GM21423 (cell line): ENCODE measurements around the gene TAB2.

ENCODE experiments used
- ATAC-seq: cut with Tn5 transposase; IDR thresholded peaks from one replicate; pipeline ENCODE4 v1.9.1; 2021; ENCODE audit warnings: mild to moderate bottlenecking, moderate library complexity; ENCODE audit not compliant: unreplicated experiment

Gene TAB2

DNA sequence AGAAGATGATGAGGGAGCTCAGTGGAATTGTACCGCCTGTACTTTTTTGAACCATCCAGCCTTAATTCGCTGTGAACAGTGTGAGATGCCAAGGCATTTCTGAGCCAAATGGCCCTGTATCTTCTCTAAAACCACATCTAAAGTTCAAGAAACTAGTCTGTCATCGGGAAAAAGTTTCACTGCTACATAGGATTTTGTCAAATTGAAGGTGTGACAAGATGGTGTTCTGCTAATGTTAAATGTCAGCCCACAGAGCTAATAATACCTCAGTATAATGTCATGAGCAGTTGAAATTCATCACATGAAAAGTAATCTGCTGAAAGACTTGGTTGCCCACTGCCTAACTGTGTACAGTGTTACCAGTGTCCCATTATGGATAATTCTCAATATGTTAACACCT is 92.1 kb downstream of the TAB2 start:
- no peak for ATAC-seq

- ATAC-seq, result no peak
Observed at GRCh38 chr6:149410557-149410956, 93.0 kb downstream of the TAB2 start.

- ATAC-seq, result no peak
Observed at GRCh38 chr6:149414009-149414408, 96.5 kb downstream of the TAB2 start.

DNA sequence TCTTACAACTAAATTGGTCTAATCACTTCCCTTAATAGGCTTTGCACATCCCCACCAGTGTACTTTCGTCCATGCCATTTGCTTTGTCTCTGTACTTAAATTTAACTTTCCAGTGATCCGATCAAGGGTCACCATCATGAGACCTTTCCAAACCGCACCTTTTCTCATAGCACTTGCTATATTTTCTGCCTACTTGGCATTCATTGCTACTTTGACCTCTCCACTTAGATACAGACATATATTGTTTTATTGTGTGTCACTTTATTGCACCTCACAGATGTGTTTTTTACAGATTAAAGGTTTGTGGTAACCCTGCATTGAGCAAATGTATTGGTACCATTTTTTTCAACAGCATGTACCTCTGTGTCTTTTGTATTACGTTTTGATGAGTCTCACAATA is 97.3 kb downstream of the TAB2 start:
- ATAC-seq, result no peak

GRCh38 chr6:149419696-149420404 is 102.3 kb downstream of the TAB2 start:
- no peak for ATAC-seq

- ATAC-seq, result no peak
Observed at GRCh38 chr6:149421132-149421531, 103.6 kb downstream of the TAB2 start.

- ATAC-seq, result no peak
Observed at GRCh38 chr6:149422581-149422980, 105.1 kb downstream of the TAB2 start.

DNA sequence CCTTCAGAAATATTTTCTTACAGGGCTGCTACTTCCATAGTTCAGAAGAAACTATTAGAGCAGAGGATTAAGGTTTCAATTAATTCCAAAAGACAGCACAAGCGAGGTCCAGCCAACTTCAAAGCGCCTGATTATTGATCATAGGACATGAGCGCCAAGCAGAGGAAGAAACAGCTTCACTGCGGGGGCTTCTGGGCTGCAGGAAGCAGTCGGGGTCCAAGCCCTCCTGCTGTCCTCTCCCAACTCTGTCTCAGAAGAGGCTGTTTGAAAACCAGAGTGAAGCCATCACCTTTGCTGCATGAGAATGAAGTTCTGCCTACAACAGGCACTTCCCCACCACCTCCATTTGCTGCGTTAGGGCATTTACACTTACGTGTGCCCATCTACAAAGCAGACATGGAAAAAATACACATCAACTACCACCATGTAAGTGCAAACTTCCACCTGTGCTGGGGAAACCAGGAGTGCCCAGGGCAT is 106.5 kb downstream of the TAB2 start:
- no peak for ATAC-seq

DNA sequence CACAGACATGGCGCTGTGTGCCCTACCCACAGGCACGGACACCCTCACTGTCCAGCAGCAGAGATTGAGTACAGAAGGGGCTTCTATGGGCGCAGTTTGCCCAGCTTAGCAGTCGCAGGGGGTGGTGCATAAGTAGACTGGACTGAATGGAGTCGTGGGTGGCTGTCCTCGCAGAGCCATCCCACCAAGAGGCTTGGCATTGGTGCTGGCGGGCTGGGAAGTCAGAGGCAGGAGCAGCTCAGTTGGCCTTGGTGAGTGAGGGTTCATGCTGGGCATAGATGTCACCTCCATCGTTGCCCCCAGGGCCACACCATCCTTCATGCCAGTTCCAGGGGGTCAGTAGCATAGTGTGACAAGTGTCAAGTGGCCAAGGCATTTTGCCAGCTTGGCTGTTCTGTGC is 107.7 kb downstream of the TAB2 start:
- no peak for ATAC-seq

DNA sequence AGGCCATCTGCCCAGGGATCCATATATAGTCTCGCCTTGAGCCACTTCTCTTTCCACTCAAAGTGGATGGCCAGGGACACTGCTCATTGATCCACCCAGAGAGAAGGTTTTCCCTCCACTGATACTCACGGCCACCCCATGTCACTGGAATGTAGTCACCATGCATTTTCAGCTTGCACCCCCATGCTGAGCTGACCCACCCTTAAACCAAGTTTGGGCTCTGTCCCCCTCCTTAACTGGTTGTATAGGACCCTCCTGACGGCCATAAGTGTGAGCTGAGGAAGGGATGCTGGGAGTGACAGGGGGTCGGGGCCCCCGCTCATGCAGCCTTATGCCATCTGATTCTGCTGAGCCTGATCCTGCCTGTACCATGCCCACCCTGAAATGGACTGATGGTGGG is 108.2 kb downstream of the TAB2 start:
- no peak for ATAC-seq

DNA sequence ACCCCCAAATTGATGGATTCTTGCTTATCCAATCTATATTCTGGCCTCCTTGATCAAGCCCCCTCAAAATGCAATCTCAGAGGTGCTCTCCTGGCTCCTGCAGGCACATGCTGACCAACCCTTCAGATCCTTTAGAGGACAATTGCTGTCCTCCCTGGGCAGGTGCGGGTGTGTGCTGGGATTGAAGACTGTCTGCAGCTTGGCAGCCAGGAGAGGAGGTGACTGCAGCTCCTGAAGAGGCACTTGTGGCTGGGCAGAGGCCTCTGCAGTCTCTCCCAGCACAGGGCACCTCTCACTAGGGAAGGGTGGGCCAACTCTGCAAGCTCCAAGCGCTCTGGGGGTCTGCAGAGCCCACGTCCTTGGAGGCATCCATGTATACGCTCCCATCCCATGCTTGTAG is 111.1 kb downstream of the TAB2 start:
- no peak for ATAC-seq

- ATAC-seq, result no peak
Observed at GRCh38 chr6:149429427-149430360, 112.2 kb downstream of the TAB2 start.

DNA sequence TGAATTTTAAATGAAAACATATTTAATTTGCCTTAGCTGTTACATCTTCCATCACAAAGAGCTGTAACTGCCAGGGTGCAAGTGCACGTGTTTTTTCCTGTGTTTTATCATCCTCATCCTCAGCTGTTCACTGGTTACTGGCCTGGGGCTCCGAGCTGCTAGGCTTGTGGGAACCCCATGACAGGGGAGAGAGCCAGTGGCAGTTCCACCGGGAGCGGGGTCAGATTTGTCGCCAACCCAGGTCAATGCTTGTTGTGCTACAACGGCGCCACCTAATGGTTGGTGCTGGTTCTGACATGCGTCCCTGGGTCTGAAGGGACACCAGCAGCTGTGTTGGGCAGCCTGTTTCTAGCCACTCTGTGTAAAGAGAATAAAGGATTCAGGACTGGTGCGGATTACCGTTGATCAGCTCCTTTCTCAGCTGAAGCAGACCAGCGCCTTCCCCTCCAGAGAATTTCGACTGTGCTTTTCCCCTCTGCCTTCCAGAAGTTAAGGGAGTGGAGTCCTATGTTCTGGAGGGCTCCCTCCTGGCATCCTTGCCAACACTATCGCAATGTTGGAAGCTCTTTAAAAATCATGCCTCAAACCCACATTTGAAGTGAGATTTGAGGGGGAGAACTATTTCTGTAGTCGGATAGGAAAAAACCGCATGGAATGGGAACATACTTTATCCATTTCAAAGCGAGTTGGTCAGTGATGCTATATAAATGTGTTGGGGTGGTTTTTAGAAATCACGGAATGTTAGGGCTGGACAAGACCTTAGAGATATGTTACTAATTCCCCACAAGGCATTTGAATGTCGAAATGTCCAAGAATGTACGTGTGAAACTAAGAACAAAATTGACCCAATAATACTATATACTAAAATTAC is 114.6 kb downstream of the TAB2 start:
- peak; percentile 90 for ATAC-seq

DNA sequence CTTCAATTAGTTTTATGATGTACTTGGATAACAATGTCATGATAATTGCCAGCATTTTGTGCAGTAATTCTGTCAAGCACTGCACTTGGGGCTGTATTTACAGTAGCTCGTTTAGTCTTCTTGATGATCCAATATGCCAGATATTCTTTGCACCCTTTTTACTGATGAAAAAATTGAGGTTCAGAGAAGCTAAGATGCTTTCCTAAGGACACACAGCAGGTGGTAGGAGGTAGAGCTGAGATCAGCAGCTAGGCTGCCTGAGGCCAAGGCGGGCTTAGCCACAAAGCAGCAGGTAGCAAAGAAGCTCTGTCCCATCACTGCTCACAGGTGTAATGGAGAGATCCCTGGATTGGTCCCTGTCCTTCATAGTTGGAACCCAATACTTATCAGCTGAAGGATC is 115.9 kb downstream of the TAB2 start:
- no peak for ATAC-seq

DNA sequence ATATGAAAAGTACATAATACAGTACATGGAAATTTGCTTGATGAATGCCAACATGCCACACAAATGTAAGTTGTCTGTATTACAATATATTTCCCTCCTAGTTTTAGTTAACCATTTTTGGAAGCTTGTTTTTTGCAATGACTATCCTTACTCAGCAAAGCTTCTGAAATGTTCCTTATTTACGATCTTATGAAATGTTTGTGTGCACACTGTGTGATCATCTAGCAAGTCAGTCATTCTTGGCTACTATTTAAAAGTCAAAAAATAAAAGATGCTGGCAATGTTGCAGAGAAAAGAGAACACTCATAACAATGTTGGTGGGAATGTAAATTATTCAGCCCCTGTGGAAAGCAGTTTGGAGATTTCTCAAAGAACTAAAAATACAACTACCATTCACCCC is 116.4 kb downstream of the TAB2 start:
- no peak for ATAC-seq

DNA sequence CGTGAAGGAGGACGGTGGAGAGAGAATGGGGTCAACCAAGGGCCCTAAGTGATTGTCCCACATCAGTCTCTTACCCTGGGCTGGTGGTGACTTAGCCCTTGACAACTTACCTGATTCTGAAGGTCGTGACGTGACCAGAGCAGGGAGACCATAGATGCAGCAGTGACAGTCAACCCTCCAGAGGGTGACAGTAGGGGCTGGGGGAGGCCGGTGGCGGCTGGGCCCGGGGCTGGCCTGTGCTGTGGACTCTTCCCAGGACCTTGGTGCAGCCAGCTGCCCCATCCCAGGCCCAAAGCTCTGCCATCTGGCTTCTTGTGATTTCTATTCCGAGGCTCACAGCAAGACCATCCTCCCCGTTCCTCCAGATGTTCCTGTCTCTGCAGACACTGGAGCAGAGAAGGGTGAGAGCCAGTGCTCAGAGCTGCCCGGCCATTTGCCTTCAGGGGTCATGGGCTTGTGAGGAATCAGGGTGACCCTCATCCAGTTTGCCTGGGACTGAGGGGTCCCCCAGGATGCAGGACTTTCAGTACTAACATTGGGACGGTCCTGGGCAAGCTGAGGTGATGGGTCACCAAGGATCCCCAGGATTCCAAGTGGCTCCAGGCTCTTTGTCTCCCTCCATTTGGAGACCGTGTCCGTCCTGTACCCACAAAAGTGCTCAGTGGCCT is 118.5 kb downstream of the TAB2 start:
- ATAC-seq, result no peak

DNA sequence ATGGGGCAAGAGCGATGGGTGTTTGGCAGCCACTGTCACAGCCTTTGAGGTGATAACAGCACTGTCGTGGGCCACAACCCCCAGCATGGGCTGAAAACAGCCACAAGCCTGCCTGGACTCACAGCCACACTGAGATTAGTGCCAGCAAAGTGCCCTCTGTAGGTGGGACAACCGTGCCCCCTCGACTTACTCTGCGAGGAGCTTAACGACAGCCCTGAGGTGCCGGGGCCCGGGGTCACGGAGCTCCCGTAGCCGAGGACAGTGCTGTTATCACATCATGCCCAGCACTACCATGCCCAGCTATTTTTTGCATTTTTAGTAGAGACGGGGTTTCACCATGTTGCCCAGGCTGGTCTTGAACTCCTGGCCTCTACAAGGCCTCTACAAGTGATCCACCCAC is 119.1 kb downstream of the TAB2 start:
- ATAC-seq, result no peak

DNA sequence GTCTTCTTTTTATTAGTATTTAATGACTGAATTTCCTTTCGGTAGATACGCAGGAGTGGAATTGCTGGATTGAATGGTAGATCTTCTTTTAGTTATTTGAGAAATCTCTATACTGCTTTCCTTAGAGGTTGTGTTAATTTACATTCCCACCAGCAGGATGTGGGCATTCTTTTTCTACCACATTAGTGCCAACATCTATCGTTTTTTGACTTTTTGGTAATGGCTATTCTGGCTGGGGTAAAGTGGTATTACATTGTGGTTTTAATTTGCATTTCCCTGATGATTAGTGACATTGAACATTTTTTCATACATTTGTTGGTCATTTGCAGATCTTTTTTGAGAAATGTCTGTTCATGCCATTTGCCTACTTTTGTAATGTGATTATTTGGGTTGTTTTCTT is 119.7 kb downstream of the TAB2 start:
- ATAC-seq, result no peak

GRCh38 chr6:149438855-149439254 is 121.3 kb downstream of the TAB2 start:
- ATAC-seq, result peak; percentile 58

DNA sequence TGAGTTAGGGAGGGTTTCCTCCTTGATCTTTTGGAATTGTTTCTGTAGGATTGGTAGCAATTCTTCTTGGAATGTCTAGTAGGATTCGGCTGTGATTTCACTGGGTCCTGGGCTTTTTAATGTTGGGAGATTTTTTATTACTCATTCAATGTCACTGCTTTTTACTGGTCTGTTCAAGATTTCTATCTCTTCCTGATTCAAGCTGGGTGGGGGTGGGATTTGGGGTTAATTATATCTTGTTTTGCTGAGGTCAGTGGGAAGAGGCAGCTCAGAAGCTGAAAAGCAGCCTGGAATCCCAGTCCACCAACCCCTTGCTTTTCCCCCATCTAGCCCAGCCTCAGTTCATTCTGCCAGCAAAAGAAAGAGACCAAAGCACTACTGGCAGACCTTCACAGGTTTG is 122.1 kb downstream of the TAB2 start:
- no peak for ATAC-seq
